Spleen (tissue), 11 donors: ENCODE measurements around the gene INTS15. TPM values are rescaled to one million over a fixed set of nuclear protein-coding genes. Genes with fewer than 3 reads are reported as not detected.

Experiments used
- DNase-seq: peaks from one replicate; pipeline ENCODE4 v3.0.0-alpha.2; 2020
- H3K27ac ChIP-seq, 8 donors: fragments of 200-600 bp; sonication (generic) in 7 of 8; 1 replicate in 4 of 8; 2 replicates in 4 of 8; pipeline versions ENCODE4 v1.5.0 to v1.8.0; 2016 to 2021; ENCODE audit warnings: inconsistent platforms in 4 of 8, mild to moderate bottlenecking in 4 of 8, moderate library complexity in 1 of 8
- H3K27me3 ChIP-seq, 7 donors: fragments of 200-600 bp; sonication (generic) in 6 of 7; replicated peaks in 1 of 7; 1 replicate in 4 of 7; 2 replicates in 3 of 7; pipeline versions ENCODE4 v1.5.0 to v1.8.0; 2016 to 2021; ENCODE audit warnings: inconsistent platforms in 3 of 7, mild to moderate bottlenecking in 1 of 7
- H3K36me3 ChIP-seq, 6 donors: fragments of 200-600 bp; sonication (generic) in 5 of 6; 1 replicate in 4 of 6; 2 replicates in 2 of 6; pipeline versions ENCODE4 v1.5.0 to v1.8.0; 2016 to 2021; ENCODE audit warnings: inconsistent platforms in 2 of 6
- H3K4me1 ChIP-seq, 6 donors: fragments of 200-600 bp; sonication (generic) in 5 of 6; 1 replicate in 3 of 6; 2 replicates in 3 of 6; pipeline versions ENCODE4 v1.5.0 to v1.8.0; 2016 to 2021; ENCODE audit warnings: inconsistent platforms in 3 of 6
- H3K4me3 ChIP-seq, 8 donors: fragments of 200-600 bp; sonication (generic) in 7 of 8; 1 replicate in 4 of 8; 2 replicates in 4 of 8; pipeline versions ENCODE4 v1.5.0 to v1.8.0; 2016 to 2021; ENCODE audit warnings: inconsistent platforms in 4 of 8, mild to moderate bottlenecking in 4 of 8, moderate library complexity in 2 of 8
- H3K9me3 ChIP-seq, 8 donors: fragments of 200-600 bp; sonication (generic) in 7 of 8; 1 replicate in 4 of 8; 2 replicates in 4 of 8; pipeline versions ENCODE4 v1.5.0 to v1.8.0; 2016 to 2021; ENCODE audit warnings: inconsistent platforms in 4 of 8
- CTCF ChIP-seq, 11 experiments: fragments of 200-600 bp in 7 of 11; fragments of 450-650 bp in 4 of 11; sonication (generic) in 4 of 11; IDR thresholded peaks in 8 of 11; conservative IDR thresholded peaks in 3 of 11; 1 replicate in 7 of 11; 2 replicates in 4 of 11; pipeline versions ENCODE4 v1.4.0 to v1.8.0; 2016 to 2021; ENCODE audit warnings: antibody characterized with exemption in 11 of 11, inconsistent platforms in 4 of 11, mild to moderate bottlenecking in 1 of 11
- POLR2A ChIP-seq, 3 donors: fragments of 450-650 bp; IDR thresholded peaks; one replicate each; pipeline ENCODE4 v1.5.1; 2017; ENCODE audit warnings: antibody characterized with exemption in 3 of 3, mild to moderate bottlenecking in 1 of 3
- POLR2AphosphoS5 ChIP-seq, 3 donors: sonication (generic); formaldehyde crosslinking; IDR thresholded peaks; one replicate each; pipeline ENCODE4 v1.5.1; 2017; ENCODE audit warnings: antibody characterized with exemption in 3 of 3
- WGBS, 5 donors: extraction: QIAGEN DNeasy Blood & Tissue Kit in 3 of 5; methylation state at CpG; one replicate each; pipeline versions ENCODE4 v1.1.5 to v1.1.7; 2013 to 2018; 5-methylcytosine and 5-hydroxymethylcytosine counted together
- intact Hi-C: fragments of 100-400 bp; cut with DNase I; formaldehyde crosslinking; loops from one replicate; pipeline ENCODE4 v1.15.0; 2023; ENCODE audit warnings: low total_unique reads
- polyA plus RNA-seq, 3 donors: library from polyadenylated mRNA; stranded (reverse); fragments of 200-250 nt; gene quantifications; one replicate each; pipeline ENCODE4 v1.2.1, GENCODE V29; 2013
- total RNA-seq, 7 donors: library from RNA; depleted of rRNA in 3 of 7; stranded (reverse); fragments of >200 nt in 3 of 7; fragmentation: NEBNext Ultra II Directional in 4 of 7; extraction: Animal tissue kit (Norgen Biotek cat#: 25700) in 4 of 7; gene quantifications; one replicate each; pipeline versions ENCODE4 v1.1.0 to v1.2.1, GENCODE V29; 2016 to 2021
- donor health status: healthy with polysubstance abuse.
- donor health status: DM: no; HTN: no; CAD: no; lungs with moderate emphysema.
- donor health status: DM: no; HTN: no; CAD: no.
- donor health status: Bipolar disorder and iron deficiency.
- donor health status: healthy.
- donor health status: DM: no; HTN: no; CAD: no.
- donor health status: DM: yes; HTN: yes; CAD: no.

INTS15 gene
- total and polyA plus RNA-seq, 10 donors, result 14.3 to 43.9 (median 33.6) TPM

- no peak for DNase-seq
- Histone ChIP-seq H3K27me3 (no peaks in the 10 kb centered on the region), H3K36me3 (peaks cover 2 to 100% (median 88%) of the 10 kb centered on the region in 6 donors), H3K4me3 (no peak overlapping the region), H3K27ac (no peak overlapping the region), H3K9me3 (no peaks in the 10 kb centered on the region), H3K4me1 (peaks cover 0 to 20% (median 3%) of the 10 kb centered on the region in 6 donors)
- intact Hi-C loops, result no loop called here
- WGBS, 5 donors, result 92 to 99% (median 96%) methylated on average over 4 to 10 of the region's 10 CpGs
- no peak for TF ChIP-seq POLR2A (IDR thresholded peaks at IDR 0.05)
- no peak for TF ChIP-seq POLR2AphosphoS5 (IDR thresholded peaks at IDR 0.05)
- no peak for TF ChIP-seq CTCF (IDR thresholded peaks at IDR 0.05 in 8 of 11, conservative IDR thresholded peaks at IDR 0.05 in 3 of 11)
These were observed 54.9 kb downstream of the INTS15 start for GRCh38 chr7:6644728-6645127.

GRCh38 chr7:6646465-6646864, 56.6 kb downstream of the INTS15 start:
- Histone ChIP-seq H3K9me3 (peaks cover 0 to 12% (median 4%) of the 10 kb centered on the region in 8 donors), H3K4me1 (peaks cover 0 to 3% (median 0%) of the 10 kb centered on the region in 6 donors), H3K27ac (no peak overlapping the region), H3K36me3 (peaks cover 2 to 100% (median 98%) of the 10 kb centered on the region in 6 donors), H3K4me3 (no peak overlapping the region), H3K27me3 (no peaks in the 10 kb centered on the region)
- 82 to 93% (median 89%) methylated on average over 4 to 8 of the region's 8 CpGs for WGBS, 5 donors
- intact Hi-C loops, result no loop called here
- peak; percentile 53 for DNase-seq
- TF ChIP-seq POLR2AphosphoS5 (IDR thresholded peaks at IDR 0.05), result no peak
- no peak for TF ChIP-seq CTCF (IDR thresholded peaks at IDR 0.05 in 8 of 11, conservative IDR thresholded peaks at IDR 0.05 in 3 of 11)
- TF ChIP-seq POLR2A (IDR thresholded peaks at IDR 0.05), result no peak

DNA sequence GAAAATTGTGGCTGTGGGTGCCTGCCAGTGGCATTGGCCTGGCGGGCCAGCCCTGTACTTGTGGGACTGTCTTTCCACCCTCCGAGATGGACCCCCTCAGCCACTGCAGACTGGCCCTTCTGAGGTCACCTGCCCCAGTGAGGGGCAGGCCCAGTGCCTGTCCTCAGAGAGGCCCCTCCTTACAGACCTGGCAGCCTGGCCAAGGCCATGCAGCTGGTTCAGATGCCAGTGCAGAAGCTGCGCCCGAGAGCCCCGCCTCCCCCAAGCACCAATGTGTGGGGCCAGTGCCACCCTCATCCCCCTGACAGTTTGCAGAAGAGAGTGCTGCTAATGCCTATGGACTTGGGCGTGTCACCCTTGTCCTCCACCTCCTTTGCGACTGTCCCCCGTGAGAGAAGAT, 57.3 kb downstream of the INTS15 start:
- no peak for TF ChIP-seq CTCF (IDR thresholded peaks at IDR 0.05 in 8 of 11, conservative IDR thresholded peaks at IDR 0.05 in 3 of 11)
- TF ChIP-seq POLR2A (IDR thresholded peaks at IDR 0.05), result no peak
- no peak for TF ChIP-seq POLR2AphosphoS5 (IDR thresholded peaks at IDR 0.05)
- Histone ChIP-seq H3K4me3 (no peak overlapping the region), H3K9me3 (peaks cover 0 to 18% (median 10%) of the 10 kb centered on the region in 8 donors), H3K27ac (no peak overlapping the region), H3K27me3 (no peaks in the 10 kb centered on the region), H3K36me3 (peaks cover 2 to 100% (median 98%) of the 10 kb centered on the region in 6 donors), H3K4me1 (no peaks in the 10 kb centered on the region)
- intact Hi-C loops, result no loop called here
- WGBS, 5 donors, result 85 to 100% (median 92%) methylated on average over 3 to 8 of the region's 8 CpGs
- DNase-seq, result peak; percentile 66

GRCh38 chr7:6647541-6647940, 57.7 kb downstream of the INTS15 start:
- intact Hi-C loops, result no loop called here
- TF ChIP-seq POLR2A (IDR thresholded peaks at IDR 0.05) (no peak), CTCF (IDR thresholded peaks at IDR 0.05 in 8 of 11, conservative IDR thresholded peaks at IDR 0.05 in 3 of 11) (no peak), POLR2AphosphoS5 (IDR thresholded peaks at IDR 0.05) (no peak)
- Histone ChIP-seq H3K27me3 (no peaks in the 10 kb centered on the region), H3K9me3 (peaks cover 0 to 23% (median 14%) of the 10 kb centered on the region in 8 donors), H3K27ac (no peak overlapping the region), H3K4me1 (no peaks in the 10 kb centered on the region), H3K36me3 (peaks cover 5 to 100% (median 98%) of the 10 kb centered on the region in 6 donors), H3K4me3 (no peak overlapping the region)
- 93 to 97% (median 95%) methylated on average over 10 to 14 of the region's 14 CpGs for WGBS, 5 donors
- DNase-seq, result no peak
